Muscle of back (tissue), 11 donors: ENCODE measurements around the gene TCP11L1. TPM values are rescaled to one million over a fixed set of nuclear protein-coding genes. Genes with fewer than 3 reads are reported as not detected.
"Not testable (repeated sequence)": the region's sequence is repeated elsewhere in the genome, so short reads cannot be mapped to it uniquely, and the experiment has no call there.

ENCODE experiments used
- DNase-seq, 3 donors: peaks; one replicate each; pipeline versions ENCODE4 v3.0.0 to v3.0.0-alpha.2; 2013
- polyA plus RNA-seq, 10 donors: library from polyadenylated mRNA; unstranded; fragments of 120-200 nt; gene quantifications; one replicate each; pipeline ENCODE4 v1.2.1, GENCODE V29; 2013; ENCODE audit not compliant: insufficient read length in 10 of 10

The TCP11L1 gene
- polyA plus RNA-seq, 10 donors, result 8.9 to 14.0 (median 11.3) TPM

GRCh38 chr11:33027846-33028536 lies 11.4 kb upstream of the TCP11L1 start:
- no peak for DNase-seq

- DNase-seq, result no peak
Measured at GRCh38 chr11:33028537-33028914, 10.8 kb upstream of the TCP11L1 start.

- DNase-seq, result not testable (repeated sequence)
Measured at GRCh38 chr11:33029218-33029617, 10.2 kb upstream of the TCP11L1 start.

GRCh38 chr11:33033493-33033892 lies 5.9 kb upstream of the TCP11L1 start:
- DNase-seq, result no peak

GRCh38 chr11:33035011-33035410 lies 4.4 kb upstream of the TCP11L1 start:
- DNase-seq, result no peak

DNA sequence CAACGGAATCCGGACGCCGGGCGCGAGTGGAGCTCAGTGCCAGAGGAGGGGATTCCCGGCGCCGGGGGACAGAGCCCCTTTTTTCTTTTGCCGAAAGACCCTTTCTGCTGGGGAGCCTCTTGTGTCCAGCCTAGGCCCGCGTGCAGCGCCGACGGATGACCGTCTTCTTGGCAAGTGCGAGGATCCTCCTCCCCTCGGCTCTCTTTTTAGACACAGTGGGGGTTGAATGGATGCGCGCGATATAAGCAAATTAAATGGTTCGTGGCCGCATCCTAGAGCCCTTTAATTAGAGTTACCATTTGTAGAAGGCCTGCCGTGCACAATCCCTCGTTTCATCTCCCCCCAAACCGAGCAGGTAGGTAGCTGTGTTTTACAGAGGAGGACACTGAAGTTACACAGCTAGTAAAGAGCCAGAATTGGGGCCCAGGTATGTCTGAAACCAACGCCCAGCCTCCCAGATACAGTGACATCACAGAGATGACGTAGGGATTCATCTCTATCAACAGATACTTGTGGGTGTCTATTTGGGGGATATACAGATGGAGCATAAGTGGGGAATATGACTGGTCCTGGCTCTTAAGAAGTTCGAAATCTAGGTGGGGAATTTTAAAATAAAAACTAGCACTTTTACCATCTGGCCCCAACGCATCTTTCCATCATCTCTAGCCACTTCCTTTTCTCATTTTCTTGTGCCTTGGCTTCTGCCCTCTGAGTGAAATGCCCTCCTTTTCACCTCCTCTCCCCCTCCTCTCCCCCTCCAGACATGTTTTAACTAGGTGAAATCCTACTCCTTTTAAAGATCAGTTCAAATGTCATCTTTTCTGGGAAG lies 875 bp downstream of the TCP11L1 start:
- no peak for DNase-seq

- peak in 1 of 3 donors; percentile 27 for DNase-seq
Measured at GRCh38 chr11:33040862-33041453, 1.6 kb downstream of the TCP11L1 start.

DNA sequence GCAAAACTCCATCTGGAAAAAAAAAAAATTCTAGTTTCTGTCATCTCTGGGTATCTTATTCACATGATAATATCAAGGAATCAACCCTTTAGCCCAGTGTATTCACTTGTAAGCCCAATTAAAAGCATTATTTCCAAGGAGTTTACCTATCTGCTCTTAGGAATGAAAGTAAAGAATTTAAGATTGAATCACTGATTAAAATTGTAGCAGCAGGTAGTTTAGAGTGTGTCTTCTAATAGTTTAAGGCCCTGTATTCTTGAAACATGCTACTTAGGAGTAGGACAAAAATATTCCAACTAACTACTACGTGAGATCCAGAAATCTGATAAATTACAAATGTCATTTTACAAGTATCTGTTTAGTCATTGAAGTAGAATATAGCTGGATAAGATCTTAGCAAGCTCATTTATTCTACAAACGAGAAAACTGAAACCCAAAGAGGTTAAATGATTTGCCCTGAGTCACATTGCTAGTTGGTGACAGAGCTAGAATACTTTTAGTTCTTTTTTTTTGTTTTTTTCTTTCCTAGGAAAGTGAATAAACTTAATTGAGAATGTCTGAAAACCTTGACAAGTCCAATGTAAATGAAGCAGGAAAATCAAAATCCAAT lies 4.0 kb downstream of the TCP11L1 start:
- no peak for DNase-seq

- no peak for DNase-seq
Measured at GRCh38 chr11:33044285-33044756, 4.9 kb downstream of the TCP11L1 start.

DNA sequence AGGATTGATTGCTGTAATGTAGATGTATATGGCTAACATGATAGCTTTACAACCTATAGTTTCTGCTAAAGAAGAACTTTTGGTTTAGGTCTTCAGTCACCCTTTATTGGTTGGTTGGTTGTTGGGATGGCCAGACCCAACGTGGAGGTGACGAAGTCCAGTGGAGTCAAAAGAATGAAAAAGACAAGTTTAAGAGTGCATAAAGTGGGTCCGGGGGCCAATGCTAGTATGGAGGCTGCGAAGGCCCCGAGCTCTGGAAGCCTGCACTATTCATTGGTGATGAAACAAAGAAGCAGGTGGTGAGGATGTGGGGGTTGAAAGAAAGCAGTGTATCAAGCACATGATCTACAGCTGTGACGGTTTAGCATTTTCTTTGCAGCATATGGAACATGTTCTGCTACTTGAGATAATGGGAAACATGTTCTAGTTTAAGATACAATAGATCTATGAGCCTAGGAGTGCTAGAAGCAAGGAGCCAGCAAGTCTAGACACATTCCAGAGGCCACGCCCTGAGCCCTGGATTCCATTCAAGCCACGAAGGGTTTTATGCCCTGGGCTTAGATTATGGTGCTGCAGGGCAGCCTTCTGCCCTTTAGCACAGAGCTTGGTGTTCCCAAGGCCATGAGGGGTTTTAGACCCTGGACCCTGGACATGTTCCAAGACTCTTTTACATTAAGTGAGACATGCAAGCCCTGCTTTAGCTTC lies 6.3 kb downstream of the TCP11L1 start:
- DNase-seq, result no peak

- DNase-seq, result not testable (repeated sequence)
Measured at GRCh38 chr11:33048701-33049100, 9.3 kb downstream of the TCP11L1 start.

- not testable (repeated sequence) for DNase-seq
Measured at GRCh38 chr11:33049565-33050408, 10.4 kb downstream of the TCP11L1 start.

DNA sequence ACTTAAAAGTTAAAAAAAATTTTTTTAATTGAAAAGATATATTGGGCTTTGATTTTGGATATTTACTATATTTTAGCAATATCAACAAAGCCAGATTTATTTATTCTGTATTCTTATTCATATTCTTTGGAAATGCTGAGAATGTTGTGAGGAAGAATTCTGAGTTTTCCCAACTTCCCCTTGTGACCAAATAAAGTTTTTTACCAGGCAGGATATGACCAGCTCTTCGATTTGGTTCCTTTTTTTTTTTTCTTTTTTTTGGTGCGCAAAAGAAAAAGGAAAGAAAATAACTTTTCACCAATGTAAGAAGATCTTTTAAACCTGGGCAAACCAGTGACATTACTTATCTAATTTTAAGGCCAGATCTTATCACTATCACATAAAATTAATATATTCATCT lies 12.9 kb downstream of the TCP11L1 start:
- no peak for DNase-seq

GRCh38 chr11:33055375-33055774 lies 16.0 kb downstream of the TCP11L1 start:
- no peak for DNase-seq

DNA sequence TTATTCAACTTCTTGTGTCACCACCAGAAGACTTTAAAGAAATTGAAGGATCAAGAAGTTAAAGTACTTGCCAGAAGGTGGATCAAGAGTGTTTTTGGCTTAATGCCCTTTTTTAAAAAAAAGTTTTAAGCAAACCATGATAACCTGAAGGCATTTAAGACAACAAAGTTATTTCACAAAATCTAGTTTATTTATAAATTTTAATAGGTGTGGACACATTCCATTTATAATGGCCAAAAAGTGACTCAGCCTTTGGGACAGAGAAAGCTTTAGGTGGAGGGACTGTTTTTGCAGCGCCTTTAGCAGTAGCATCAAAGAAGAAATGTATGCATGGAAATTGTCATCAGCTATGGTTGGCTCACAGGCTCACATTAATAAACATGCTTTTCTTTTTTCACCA lies 17.9 kb downstream of the TCP11L1 start:
- no peak for DNase-seq

- no peak for DNase-seq
Measured at GRCh38 chr11:33059331-33060007, 20.1 kb downstream of the TCP11L1 start.

DNA sequence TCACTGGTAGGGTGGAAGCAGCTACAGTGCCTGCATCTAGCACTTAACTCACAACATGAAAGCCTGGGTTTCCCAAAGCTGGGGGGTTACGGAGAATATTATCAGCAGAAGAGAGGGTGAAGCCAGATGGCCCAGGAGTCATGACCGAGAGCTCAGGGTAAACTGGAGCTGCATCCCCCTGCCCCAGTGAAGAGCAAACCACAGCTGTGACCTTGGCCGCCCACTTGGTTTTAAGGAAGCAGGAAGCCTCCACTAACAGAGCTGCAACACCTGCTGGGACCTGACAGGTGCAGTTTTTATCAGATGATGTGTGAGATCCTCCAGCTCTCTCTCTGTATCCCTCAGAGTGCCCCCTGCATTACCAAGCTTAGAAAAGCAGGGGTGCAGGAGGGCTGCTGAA lies 20.9 kb downstream of the TCP11L1 start:
- no peak for DNase-seq

DNA sequence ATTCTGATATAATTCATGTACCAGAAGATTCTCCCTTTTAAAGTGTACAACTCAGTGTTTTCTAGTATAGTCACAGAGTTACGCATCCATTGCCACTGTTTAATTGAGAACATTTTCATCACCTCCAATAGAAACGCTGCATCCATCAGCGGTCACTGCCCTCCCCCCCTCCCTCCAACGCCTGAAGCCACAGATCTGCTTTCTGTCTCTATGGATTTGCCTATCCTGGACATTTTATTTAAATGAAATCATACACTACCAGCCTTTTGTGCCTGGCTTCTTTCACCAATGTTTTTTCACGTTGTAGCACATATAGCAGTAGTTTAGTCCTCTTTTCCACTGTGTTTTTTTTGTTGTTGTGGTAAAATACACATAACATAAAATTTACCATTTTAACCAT lies 22.8 kb downstream of the TCP11L1 start:
- DNase-seq, result no peak

- no peak for DNase-seq
Measured at GRCh38 chr11:33063326-33063881, 24.0 kb downstream of the TCP11L1 start.
